Retina (tissue), 1 donor: ENCODE data around the gene P2RY6.

Experiments used
- DNase-seq: peaks from one replicate; pipeline ENCODE4 v3.0.0-alpha.2; 2016

The P2RY6 gene

GRCh38 chr11:73340164-73340563 lies 68.0 kb downstream of the P2RY6 start:
- no peak for DNase-seq

GRCh38 chr11:73342633-73343032 lies 70.5 kb downstream of the P2RY6 start:
- no peak for DNase-seq

- DNase-seq, result no peak
These were observed 71.1 kb downstream of the P2RY6 start for GRCh38 chr11:73343076-73343873.

GRCh38 chr11:73344191-73344607 lies 72.1 kb downstream of the P2RY6 start:
- DNase-seq, result peak; percentile 69

- DNase-seq, result no peak
These were observed 73.5 kb downstream of the P2RY6 start for GRCh38 chr11:73345481-73346160.

- no peak for DNase-seq
These were observed 74.2 kb downstream of the P2RY6 start for GRCh38 chr11:73346186-73346935.

GRCh38 chr11:73347067-73347466 lies 74.9 kb downstream of the P2RY6 start:
- DNase-seq, result no peak
